Neural crest cell (in vitro differentiated cells): ENCODE results near the gene AMIGO3. TPM values are rescaled to one million over a fixed set of nuclear protein-coding genes. Genes with fewer than 3 reads are reported as not detected.
A peak's percentile ranks its signal among the peaks of the same experiment; 100 is the strongest.

Experiments used
- DNase-seq: peaks from one replicate; pipeline ENCODE4 v3.0.0; 2021; ENCODE audit warnings: low read depth, mixed read lengths, low spot score
- H3K27ac Mint-ChIP-seq: one replicate; pipeline ENCODE4 v1.8.0; 2021; ENCODE audit warnings: mild to moderate bottlenecking, mixed read lengths; ENCODE audit not compliant: unreplicated experiment
- H3K27me3 Mint-ChIP-seq: 2 replicates; pipeline ENCODE4 v1.8.0; 2021; ENCODE audit warnings: low read depth, mild to moderate bottlenecking, mixed read lengths
- H3K36me3 Mint-ChIP-seq: 2 replicates; pipeline ENCODE4 v1.8.0; 2021; ENCODE audit warnings: low read depth, mild to moderate bottlenecking, mixed read lengths
- H3K4me1 Mint-ChIP-seq: 2 replicates; pipeline ENCODE4 v1.8.0; 2021; ENCODE audit warnings: mixed read lengths
- H3K4me3 Mint-ChIP-seq: one replicate; pipeline ENCODE4 v1.8.0; 2021; ENCODE audit warnings: mild to moderate bottlenecking, mixed read lengths
- H3K9me3 Mint-ChIP-seq: 2 replicates; pipeline ENCODE4 v1.8.0; 2021; ENCODE audit warnings: mixed read lengths
- CTCF ChIP-seq: fragments of 200-600 bp; sonication (generic); conservative IDR thresholded peaks from 2 replicates; pipeline ENCODE4 v1.5.0; 2021; ENCODE audit warnings: antibody characterized with exemption, mild to moderate bottlenecking
- total RNA-seq: library from RNA; stranded (reverse); gene quantifications from 2 replicates; pipeline ENCODE4 v1.2.1, GENCODE V29; 2021

The AMIGO3 gene
- total RNA-seq, 1 donor from 2014 or later: 0.96 TPM

DNA sequence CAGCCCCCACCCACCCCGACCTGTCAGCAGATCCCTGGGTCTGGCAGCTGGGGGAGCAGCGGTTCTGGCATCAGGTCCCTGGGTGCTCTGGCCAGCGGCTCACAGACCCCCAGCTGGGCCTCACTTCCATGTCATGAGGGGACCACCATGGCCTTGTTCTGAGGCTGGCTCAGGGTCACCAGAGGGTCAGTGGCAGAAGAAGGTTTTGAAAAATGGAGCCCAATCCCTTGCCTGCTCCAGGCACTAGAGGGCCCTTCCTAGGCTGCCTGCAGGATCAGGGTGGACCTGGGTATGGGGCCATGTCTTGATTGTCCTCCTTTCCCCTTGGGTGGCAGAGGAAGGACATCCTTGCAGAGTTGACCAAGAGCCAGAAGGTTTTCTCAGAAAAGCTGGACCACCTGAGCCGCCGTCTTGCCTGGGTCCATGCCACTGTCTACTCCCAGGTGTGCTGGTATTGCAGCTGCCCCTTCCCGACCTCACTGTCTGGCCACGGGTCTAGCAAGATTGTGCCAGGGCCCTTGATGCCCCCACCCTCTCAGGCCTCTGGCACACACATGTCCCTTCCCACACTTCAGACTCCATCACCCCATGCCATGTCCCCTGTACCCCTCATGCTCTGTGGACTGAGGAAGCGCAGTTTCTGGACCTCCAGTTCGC, 12.9 kb downstream of the AMIGO3 start:
- no peak for DNase-seq
- Mint-ChIP-seq H3K9me3 (no peaks in the 10 kb centered on the region), H3K4me3 (no peak overlapping the region), H3K27me3 (peaks cover 2% of the 10 kb centered on the region), H3K36me3 (no peaks in the 10 kb centered on the region), H3K4me1 (no peaks in the 10 kb centered on the region), H3K27ac (peak overlapping the region; percentile 62)
- TF ChIP-seq CTCF: no peak

- no peak for DNase-seq
- no peak overlapping the region for H3K27ac Mint-ChIP-seq
- H3K4me3 Mint-ChIP-seq: no peak overlapping the region
- no peaks in the 10 kb centered on the region for H3K36me3 Mint-ChIP-seq
- no peaks in the 10 kb centered on the region for H3K9me3 Mint-ChIP-seq
- no peak for TF ChIP-seq CTCF
- H3K4me1 Mint-ChIP-seq: no peaks in the 10 kb centered on the region
- no peaks in the 10 kb centered on the region for H3K27me3 Mint-ChIP-seq
Measured at GRCh38 chr3:49705390-49705960, 14.0 kb downstream of the AMIGO3 start.

DNA sequence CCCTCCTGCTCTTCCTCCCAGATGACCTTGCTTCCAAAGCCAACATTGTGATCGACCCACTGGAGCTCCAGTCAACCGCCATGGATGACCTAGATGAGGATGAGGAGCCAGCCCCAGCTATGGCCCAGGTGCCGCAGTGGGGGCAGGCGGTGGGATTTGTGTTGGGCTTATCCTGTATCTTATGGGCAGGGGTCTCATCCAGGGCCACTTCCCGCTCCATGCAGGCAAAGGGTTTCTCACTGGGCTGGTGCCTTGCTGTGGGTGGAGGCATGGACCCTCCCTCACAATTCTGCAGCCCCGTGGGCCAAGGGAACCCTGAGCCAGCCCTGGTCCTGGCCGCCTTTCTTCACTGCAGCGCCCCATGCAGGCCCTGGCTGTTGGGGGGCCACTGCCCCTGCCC, 14.9 kb downstream of the AMIGO3 start:
- H3K4me1 Mint-ChIP-seq: no peaks in the 10 kb centered on the region
- H3K36me3 Mint-ChIP-seq: no peaks in the 10 kb centered on the region

GRCh38 chr3:49703956-49704355, 15.5 kb downstream of the AMIGO3 start:
- no peak for DNase-seq
- H3K4me3 Mint-ChIP-seq: no peak overlapping the region
- H3K27me3 Mint-ChIP-seq: no peaks in the 10 kb centered on the region
- H3K36me3 Mint-ChIP-seq: no peaks in the 10 kb centered on the region
- no peak for TF ChIP-seq CTCF
- no peaks in the 10 kb centered on the region for H3K9me3 Mint-ChIP-seq
- H3K4me1 Mint-ChIP-seq: no peaks in the 10 kb centered on the region
- peak overlapping the region; percentile 27 for H3K27ac Mint-ChIP-seq

More for the DNA sequence above, 14.9 kb downstream of the AMIGO3 start:
- no peak for DNase-seq
- H3K27me3 Mint-ChIP-seq: no peaks in the 10 kb centered on the region
- no peak overlapping the region for H3K27ac Mint-ChIP-seq
- no peak for TF ChIP-seq CTCF
- H3K4me3 Mint-ChIP-seq: no peak overlapping the region
- no peaks in the 10 kb centered on the region for H3K9me3 Mint-ChIP-seq

DNA sequence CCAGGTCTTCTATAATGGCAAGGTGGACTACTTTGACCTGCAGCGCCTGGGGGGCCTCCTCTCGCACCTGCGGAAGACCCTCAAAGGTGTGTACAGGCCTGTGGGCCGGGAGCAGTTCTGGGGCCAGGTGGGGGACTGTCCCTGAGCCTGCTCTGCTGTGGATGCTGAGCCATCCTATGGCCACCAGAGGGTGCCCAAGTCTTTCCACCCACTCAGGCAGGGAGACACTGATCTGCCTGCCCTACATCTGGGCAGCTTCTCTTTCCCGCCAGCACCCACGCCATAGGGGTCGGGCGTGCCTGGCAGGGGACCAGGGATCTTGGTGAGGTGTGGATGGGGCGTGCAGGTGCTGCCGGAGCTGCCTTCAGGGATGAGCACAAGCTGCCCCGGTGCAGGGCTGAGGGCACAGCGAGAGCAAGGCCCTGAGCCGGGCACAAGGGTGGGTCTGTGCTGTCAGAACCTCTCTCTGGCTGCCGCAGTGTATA, 16.0 kb downstream of the AMIGO3 start:
- Mint-ChIP-seq H3K4me3 (peak overlapping the region; percentile 61), H3K36me3 (no peaks in the 10 kb centered on the region), H3K9me3 (no peaks in the 10 kb centered on the region), H3K4me1 (no peaks in the 10 kb centered on the region), H3K27me3 (no peaks in the 10 kb centered on the region), H3K27ac (no peak overlapping the region)
- peak; percentile 61 for DNase-seq
- TF ChIP-seq CTCF: peak; percentile 87
